GM18511 (cell line): ENCODE measurements around the gene MRNIP.
"Not testable (repeated sequence)": the region's sequence is repeated elsewhere in the genome, so short reads cannot be mapped to it uniquely, and the experiment has no call there.

ENCODE experiments used
- ATAC-seq: cut with Tn5 transposase; IDR thresholded peaks from one replicate; pipeline ENCODE4 v1.9.1; 2021; ENCODE audit warnings: mild to moderate bottlenecking, moderate library complexity; ENCODE audit not compliant: unreplicated experiment

Gene MRNIP

DNA sequence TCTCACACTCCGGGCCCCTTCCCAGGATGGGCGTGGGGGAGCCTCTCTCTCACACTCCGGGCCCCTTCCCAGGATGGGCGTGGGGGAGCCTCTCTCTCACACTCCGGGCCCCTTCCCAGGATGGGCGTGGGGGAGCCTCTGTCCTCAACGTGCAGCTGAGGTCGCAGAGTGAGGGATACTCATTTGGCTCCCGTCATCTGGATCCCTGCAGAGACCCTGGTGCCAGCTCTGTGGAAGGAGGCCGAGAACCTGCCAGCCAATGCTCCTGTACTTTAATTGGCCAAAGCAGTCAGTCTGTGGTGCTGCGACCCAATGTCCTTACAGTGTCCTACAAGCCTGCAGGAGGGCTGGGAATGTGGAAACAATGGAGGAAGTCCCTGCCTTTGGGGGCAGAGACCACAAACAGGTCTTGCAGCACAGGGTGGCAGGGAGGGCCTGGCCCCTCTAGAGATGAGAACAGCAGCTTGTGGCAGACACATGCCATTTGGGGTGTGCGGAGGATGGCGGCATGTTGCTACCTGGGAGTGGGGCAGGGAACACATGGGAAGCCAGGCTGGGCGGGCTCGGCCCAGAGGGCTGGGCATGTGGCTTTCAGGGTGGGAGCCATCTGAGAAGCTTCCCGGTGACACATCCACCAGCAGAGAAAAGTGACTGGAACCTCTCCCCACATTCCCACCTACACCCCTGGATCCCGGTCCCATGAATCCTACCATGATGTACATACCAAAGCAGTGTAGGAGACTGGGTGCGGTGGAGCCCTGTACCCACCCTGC is 13.6 kb upstream of the MRNIP start:
- no peak for ATAC-seq

DNA sequence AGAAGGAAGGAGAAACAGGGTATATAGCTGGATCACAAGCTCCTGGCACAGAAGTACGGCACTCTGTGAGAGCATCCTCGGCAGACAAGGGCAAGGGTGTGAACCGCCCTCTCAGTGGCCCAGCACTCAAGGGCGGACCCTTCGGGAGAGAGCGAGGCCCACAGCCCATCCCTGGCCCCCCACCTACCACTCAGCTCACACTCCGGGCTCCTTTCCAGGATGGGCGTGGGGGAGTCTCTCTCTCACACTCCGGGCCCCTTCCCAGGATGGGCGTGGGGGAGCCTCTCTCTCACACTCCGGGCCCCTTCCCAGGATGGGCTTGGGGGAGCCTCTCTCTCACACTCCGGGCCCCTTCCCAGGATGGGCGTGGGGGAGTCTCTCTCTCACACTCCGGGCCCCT is 12.9 kb upstream of the MRNIP start:
- ATAC-seq = not testable (repeated sequence)

DNA sequence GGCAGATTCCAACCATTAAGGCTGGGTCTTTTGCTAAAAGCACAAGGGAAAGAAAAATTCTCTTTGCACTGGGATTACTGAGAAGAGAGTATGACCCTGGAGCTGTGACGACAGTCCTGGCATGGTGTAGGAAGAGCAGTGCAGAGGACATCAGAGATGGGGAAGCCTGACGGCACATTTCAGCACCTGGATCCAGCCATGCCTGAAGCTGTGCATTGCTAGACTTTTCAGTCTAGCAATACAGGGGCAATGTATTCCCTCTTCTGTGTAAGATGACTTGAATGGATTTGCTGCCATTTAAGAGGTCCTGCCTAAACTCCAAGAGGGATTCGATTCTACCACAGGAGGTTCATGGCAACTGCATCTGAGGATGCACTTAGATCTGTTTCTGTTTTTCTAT is 12.3 kb upstream of the MRNIP start:
- no peak for ATAC-seq

DNA sequence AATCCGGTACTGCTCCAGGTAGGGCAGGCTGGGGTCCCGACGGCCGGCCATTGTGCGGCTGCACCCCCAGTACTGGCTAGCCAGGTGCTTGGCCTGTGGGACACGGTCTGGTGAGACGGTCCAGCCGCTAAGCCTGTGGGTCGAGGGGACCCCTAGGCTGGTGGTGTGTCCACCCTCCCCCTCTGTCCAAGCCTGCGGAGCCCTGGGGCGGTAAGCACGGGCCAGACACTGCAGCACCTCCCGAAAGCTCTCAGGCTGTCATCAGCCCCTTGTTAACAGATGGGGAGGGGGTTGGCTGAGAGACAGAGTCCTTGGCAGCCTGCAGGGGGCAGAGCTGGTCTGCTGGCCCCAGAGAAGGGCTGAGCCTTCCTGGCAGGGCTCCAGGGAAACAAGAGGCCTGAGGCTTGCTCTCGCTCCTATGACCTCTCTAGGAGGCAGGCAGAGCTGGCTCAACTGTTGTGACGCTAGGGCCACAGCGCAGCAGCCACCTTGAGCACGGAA is 11.8 kb upstream of the MRNIP start:
- no peak for ATAC-seq

DNA sequence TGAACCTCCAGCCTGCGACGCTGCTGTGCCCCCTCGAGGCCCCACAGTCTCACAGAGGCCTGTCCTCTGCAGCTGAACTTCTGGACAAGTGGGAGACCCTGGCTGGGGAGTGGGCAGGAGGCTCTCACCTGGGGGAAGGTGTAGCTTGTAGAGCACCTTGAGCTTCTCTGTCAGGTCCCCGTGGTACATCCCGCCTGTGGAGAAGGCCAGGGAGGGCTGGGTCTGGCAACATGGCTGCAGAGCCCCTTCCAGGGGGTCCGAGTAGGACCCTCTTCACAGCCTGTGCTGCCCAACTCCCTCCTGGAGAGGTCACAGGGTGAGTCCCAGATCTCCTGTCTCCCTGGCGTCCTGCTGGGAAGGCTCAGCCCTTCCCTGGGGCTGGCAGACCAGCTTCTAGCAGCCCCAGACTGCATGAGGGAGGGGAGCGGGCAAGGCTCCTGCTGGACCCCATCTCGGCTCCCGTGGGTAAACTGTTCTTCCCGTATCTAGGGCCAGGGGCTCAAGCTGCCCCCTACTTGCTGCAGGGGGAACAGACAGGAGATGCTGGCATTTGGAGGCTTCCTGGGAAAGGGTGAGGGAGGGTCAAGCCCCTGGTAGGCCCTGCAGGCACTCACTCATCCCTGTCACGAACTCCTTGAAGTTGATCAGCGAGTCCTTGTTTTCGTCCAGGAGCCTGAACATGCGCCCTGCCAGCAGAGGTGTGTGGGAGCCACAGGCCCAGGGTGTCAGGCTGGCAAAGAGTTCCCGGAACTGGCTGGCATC is 11.2 kb upstream of the MRNIP start:
- ATAC-seq = no peak

DNA sequence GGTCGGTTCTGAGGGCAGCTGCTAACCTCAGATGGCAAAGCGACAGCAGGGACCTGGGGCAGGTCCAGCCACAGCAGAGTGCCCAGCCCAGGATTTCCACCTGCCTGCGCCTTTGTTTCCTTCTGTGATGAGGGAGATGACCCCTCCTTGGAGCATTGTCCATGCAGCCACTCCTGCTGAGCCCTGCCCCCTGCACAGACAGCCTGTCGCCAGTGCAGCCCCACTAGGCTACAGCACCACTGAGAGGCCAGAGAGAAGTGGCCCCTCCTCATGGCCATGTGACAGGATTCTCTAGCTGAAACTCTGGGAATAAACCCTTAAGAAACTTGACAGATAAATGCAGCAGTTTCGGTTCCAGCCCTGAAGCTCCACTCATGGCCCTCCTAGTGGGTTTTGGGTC is 10.5 kb upstream of the MRNIP start:
- ATAC-seq = no peak

DNA sequence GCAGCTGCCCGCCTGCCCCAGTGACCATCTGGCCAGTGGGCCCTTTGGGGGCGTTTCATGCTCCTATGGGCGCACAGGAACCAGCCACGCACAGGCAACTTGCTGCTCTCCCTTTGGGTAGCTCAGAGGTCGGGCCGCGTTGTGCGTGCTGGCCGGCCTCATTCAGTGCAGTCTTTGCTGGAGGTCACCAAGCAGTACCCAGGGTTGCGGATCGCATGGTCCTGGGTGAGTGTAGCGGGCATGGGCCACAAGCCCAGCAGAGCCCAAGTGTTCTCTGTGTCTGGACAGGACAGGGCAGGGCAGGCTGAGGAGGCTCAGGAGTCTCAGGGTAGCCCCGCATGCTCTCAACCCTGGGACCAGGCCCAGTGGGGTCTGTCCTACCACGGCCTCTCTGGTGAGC is 9.9 kb upstream of the MRNIP start:
- no peak for ATAC-seq

DNA sequence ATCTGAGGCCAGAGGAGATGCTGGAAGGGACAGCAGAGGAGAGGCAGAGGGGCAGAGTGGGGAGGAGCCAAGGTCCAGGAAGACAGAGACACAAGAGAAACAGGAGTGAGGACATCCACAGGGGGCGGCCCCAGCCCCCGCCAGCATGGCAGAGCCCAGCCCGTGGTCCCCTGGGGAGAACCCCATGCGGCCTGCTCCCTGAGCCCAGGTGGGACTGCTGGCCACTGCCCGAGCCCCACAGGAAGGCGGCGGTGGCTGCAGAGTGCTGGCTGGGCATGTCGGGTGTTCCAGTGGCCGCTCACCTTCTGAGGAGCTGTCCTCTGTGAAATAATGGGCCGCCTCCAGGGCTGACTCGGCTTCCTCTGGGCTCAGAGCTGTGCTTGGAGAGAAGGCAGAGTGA is 8.9 kb upstream of the MRNIP start:
- ATAC-seq = no peak

DNA sequence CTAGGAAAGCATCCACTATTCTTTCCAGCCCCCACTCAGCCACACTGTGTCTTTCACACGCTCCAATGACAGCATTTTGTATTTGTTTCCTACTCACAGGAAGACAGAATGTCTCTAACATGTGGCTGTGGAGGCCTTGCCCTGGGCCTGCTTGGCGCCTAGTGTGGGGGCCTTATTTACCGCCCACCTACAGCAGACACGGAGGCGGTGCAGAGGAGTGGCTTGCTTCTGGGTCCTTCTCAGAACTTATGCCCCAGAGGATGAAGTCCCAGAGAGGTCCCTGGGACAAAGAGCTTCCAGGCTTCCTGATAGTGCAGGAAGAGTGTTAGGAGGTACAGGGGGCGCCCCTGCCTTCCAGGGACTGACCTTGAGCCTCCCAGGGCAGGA is 8.5 kb upstream of the MRNIP start:
- ATAC-seq = no peak

DNA sequence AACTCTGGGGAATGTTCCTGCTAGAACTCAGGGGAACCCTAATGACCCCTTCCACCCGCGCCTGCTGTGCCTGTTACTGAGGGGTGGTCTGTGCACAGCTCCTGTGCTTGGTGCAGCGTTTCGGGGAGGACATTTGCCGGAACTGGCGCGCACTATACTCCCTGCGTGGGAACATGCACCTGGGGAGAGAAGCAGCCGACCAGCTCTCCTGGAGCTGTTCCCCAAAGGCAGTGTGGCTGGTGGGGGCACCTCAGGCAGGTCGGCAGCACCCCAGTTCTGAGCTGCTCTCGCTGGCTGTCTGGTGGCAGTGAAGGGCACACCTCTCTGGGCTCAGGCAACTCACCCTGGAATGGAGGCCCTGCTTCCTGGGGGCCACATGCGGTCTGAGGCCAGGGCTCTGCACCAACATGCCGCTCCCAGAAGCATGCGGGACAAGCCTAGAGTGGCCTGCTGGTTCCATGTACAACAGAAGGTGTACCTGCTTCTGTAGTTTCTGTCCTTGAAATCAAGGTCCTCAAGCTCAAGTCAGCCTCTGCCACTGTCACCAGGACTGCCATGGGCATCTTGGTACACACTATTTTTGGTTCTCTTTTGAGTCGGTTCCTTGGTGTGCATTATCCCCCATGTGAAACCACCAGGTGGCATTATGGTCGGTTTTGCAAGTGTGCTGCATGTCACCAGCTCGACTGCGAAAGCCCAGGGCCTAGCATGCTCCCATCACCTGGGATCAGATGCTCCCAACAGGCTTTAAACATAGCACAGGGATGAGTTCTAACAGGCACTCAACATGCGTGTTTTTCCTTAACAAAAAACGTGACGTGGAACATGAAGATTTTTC is 7.8 kb upstream of the MRNIP start:
- no peak for ATAC-seq

DNA sequence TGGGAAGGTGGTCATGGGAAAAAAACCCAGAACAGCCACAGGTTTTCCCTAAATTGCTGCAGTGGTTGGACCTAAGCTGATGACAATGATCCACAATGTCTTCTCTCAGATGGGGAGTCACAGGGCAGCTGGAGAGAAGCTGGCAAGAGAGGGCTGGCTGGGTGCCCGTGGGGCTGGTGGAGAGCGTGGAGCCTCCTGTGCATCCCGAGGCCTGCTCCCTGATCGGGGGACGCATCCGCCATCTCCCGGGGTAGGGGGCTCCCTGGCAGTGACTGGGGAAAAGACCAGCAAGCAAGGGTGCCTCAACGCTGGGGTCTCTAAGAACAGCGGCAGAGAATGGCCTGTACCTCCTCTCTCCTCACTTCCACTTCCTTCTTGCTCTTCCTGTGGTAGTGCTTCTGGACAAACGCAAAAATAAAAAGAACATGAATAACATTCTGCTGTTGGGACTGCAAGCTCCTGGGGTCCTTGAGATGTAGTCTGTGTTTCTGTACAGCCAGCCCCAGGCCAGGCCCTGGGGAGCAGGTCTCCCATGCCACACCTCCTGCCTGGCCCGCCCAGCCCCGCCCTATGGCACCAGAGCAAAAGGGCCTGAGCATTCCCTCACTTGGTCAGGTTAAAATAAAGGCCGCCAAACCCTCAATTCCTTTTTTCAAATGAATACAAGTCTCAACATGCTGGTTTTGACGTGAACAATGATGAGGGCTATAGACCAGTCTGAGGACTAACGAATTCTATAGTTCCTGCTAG is 7.0 kb upstream of the MRNIP start:
- no peak for ATAC-seq

DNA sequence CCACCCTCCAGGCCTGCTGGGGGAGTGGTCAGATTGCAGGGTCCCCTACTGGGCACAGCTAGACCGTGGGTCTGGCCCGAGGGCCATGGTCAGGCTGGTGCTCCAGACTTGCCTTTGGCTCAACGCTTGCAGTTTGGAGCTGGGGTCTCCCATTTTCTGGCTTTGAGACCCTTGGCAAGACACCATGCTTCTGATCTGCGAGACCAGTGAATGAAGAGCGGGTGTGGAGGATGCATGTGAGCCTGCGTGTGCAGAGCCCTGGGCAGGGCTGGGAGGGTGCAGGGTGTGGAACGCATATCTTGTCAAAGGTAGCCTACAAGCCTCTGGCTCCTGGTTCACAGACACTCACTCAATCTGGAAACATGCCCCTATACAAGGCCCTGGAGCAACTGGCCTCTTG is 6.1 kb upstream of the MRNIP start:
- no peak for ATAC-seq

DNA sequence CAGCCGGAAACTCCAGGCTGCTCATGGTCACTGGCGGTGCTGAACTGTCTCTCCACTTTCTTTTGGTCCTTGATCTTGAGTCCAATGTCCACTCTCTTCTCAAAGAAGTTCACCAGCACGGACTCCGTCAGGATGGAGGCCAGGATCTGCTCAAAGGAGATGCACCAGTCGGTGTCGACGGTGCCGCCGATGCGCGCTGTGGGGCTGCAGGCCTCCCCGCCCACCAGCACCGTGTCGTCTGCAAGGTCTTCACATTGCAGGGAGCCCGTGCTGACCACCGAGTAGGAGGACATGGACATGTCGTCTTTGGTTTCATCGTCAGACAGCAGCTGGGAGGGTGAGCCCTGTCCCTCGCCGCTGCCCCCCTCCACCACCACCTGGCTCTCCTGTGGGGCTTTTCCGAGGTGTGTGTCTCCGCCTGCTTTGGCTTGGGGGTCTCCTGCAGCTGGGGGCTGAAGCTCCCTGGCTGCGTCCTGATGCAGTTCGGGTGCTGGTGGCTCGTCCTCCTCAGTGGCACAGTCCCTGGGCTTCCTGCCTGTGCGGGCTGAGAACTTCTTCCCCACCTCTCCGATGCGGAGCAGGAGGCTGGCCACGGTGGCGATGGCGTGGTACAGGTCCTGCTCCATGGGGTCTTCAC is 5.0 kb upstream of the MRNIP start:
- ATAC-seq = no peak

DNA sequence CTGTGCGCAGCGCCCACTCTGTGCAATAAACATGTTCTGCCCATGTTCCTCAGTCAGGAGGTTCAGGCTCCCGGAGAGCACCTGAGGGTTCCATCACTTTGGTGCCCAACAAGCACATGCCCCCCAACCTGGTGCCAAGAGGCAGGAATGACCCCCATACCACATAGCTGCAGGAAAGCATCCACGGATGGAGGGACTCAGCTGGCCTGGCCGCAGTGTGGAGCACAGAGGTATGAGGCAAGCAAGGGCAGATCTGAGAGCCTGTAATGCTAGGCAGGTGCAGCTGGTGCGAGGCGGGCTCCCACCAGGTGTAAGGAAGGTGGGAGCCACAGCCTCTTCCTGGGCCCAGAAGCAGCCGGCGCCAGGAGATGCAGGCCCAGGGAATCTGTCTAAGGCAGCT is 4.3 kb upstream of the MRNIP start:
- ATAC-seq = no peak

DNA sequence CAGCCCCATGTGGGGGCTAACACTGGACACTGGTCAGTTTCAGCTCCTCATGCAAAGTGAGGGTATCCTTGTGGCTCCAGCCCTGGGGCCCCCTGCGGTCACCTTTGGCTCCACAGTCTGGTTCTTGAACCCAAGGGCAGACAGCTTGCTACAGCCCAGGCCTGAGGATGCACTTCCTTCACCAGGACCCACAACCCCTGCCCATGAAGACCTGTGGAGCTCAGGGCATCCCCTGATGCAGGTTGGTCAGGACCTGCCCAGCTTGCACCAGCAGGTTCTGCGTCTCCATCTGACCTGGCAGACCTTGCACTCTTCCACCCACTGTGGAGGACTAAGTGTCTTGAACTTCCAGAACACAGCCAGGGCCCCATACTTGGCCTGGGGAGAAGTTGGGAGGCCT is 3.7 kb upstream of the MRNIP start:
- ATAC-seq = no peak

DNA sequence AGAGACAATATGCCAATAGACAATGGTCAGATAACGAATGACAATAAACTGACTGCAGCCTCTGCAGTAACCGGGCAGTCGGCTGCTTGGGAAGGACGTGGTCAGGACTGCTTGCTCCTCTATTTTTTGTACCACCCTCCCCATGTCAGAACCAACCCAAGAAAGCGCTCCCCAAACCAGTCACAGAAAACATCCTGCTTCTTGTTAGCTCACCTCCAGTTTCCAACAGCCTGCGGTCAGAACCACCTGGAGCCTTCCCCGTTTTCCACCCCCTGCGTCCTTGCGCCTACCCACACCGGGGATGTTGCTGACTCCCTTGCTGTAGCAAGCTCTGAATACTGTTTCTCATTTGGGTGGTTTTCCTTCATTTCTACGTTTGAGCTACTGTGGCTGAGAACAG is 1.7 kb upstream of the MRNIP start:
- no peak for ATAC-seq

DNA sequence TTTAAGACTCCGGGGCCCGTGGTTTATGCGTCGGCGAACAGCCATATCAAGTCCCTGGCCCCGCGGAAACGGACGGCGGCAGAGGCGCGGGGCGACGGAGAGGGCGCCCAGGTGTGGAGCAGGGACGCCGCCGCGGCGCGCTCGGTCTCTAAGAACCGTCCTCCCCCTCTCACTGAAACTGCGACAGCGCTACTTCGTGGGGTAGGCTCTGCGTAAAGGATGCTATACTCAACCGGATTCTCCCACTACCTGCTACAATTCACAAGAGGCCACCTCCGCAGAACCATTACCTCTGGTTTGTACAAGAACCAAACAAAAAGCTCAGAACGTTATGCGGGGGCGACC is 404 bp downstream of the MRNIP start:
- ATAC-seq = peak; percentile 57

DNA sequence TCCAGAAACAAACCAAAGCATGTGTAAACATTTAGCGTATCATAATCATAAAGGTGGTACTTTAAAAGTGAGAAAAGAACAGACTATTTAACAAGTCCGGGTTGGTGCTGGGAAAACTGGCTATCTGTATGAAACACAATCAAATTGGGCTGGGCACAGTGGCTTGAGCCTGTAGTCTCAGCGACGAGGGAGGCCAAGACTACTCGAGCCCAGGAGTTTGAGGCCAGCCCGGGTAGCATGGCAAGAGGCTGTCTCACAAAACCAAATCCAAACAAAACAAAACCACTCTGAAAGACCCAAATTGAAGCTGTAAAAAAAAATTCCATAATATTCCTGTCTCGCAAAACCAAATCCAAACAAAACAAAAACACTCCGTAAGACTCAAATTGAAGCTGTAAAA is 4.3 kb downstream of the MRNIP start:
- no peak for ATAC-seq

DNA sequence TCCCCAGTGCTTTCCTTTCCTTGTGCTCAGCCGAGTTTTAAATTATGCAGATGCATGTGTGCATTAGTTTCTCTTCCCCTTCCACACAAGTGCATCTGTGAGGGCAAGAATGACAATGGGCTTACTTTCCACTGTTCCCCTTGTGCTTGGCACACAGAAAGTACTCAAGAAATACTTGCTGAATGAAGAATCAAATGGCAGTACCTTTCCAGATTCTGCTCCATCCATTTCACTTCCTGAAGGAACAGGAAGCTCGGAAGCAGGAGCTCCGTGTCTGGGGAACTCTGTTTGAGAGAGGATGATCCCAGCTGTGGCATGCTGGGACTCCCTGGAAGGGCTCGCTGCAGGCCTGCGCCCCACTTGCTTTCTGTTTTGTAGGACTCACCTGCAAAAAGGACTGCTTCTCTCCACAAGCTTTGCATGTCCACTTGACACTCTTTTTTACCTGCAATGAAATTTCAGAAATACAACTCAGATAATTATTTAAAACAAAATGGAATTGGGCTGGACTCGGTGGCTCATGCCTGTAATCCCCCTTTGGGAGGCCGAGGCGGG is 5.5 kb downstream of the MRNIP start:
- ATAC-seq = peak; percentile 98

DNA sequence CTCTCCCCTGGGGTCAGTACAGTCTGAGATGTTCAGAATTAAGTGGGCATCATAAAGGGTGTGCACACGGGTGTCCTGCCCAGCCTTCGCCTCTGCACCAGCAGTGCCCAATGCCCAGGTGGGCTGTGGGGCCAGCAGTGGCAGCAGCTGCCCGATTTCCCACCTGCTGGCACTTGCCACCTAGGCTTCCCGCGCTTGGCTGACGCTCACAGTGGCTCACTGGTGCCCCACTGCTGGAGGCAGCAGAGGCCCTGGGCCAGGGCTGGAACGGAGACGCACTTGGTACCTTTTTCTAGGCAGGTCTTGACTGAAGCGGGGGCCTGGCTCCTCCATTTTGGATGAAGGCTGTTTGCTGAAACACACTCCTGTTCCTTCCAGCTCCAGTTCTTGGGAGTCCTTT is 17.0 kb downstream of the MRNIP start:
- no peak for ATAC-seq
